GM13976 (cell line): ENCODE data around the gene TPM4.
"Not testable (repeated sequence)": the region's sequence is repeated elsewhere in the genome, so short reads cannot be mapped to it uniquely, and the experiment has no call there.

Source experiments
- DNase-seq: peaks from one replicate; pipeline ENCODE4 v3.0.0; 2012; ENCODE audit warnings: low spot score
- in situ Hi-C: fragments of 300-500 bp; cut with MboI; formaldehyde crosslinking; loops from one replicate; pipeline ENCODE4 v1.12.0; 2022; ENCODE audit warnings: low sequenced_read_pairs, mixed read lengths, inconsistent platforms; ENCODE audit not compliant: unreplicated experiment
- TF ChIP-seq, protein P1 (sequence below): IDR thresholded peaks from 2 replicates; pipeline ENCODE4 v1.5.1; 2012; ENCODE audit warnings: borderline replicate concordance, mild to moderate bottlenecking; ENCODE audit not compliant: insufficient read depth; ENCODE audit errors: extremely low read depth, missing control alignments, control extremely low read depth

Gene TPM4

DNA sequence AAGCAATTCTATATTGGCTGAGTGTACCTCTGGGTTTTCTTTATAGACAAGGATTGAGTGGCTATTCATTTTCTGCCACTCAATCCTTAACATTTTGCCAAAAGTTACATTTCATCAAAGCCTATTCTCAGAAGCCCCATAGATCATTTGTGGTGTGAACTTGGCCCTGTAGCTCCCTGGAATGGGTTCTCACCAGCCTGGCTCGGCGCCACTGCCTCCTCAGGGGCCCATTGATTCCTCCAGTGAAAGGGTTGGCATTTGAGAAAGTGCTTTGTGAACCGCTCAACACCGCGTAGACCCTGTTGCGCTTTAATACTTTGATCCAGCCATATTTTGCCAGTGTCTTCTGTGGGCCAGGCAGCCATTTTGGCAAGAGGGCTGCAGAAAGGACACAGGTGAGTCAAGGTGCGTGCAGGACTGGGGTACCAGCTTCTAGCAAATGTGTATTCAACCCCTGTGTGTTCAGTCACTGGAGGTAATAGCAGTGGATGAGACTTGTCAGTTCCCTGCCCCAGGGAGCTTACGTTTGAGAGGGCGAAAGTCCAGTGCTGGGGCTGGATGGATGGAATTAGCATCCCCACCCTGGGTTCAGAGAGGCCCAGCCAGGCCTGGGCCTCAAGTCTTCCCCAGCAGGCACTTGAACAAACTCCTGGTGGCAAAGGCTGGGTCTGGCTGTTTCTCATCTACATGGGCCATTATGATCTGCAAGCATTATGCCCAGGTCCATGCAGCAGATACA is 39.2 kb downstream of the TPM4 start:
- in situ Hi-C loops = no loop called here
- TF ChIP-seq, protein P1, sequence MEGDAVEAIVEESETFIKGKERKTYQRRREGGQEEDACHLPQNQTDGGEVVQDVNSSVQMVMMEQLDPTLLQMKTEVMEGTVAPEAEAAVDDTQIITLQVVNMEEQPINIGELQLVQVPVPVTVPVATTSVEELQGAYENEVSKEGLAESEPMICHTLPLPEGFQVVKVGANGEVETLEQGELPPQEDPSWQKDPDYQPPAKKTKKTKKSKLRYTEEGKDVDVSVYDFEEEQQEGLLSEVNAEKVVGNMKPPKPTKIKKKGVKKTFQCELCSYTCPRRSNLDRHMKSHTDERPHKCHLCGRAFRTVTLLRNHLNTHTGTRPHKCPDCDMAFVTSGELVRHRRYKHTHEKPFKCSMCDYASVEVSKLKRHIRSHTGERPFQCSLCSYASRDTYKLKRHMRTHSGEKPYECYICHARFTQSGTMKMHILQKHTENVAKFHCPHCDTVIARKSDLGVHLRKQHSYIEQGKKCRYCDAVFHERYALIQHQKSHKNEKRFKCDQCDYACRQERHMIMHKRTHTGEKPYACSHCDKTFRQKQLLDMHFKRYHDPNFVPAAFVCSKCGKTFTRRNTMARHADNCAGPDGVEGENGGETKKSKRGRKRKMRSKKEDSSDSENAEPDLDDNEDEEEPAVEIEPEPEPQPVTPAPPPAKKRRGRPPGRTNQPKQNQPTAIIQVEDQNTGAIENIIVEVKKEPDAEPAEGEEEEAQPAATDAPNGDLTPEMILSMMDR = no peak
- no peak for DNase-seq

DNA sequence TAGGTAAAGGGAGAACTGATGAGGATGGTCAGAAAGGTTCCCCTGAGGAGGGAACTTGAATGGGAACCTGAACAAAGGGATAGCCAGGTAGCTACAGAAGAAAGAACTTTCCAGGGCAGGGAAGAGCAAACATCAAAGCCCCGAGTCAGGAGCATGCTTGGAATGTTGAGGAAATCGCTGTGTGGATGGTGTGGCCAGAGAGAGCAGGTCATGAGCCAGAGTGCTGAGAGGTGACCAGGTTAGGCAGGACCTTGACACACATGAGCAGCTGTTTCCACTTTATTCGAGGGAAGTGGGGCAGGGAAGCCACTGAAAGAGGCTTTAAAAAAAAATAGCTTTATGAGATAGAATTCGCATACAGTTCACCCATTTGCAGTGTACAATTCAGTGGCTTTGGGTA is 39.8 kb downstream of the TPM4 start:
- TF ChIP-seq, protein P1 = no peak
- DNase-seq = no peak
- in situ Hi-C loops = no loop called here

DNA sequence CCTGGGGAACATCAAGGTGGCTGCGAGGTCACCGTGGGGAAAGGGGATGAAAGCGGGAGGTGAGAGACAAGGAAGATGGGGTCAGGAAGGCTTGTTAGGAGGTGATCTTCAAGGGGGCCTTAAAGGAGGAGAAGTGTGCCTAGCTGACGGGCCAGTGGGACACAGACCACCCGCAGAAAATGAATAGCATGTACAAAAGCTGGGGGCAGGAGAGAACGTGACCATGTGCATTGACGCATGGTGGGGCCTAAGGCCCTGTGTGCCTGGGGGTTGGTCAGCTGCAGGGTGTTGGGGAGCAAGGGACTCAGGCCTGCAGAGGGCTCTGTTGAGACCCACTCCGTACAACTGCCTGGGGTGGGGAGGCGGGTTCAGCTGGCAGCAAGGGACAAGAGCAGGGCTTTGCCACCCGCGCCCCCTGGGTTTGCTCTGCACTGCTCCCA is 41.3 kb downstream of the TPM4 start:
- TF ChIP-seq, protein P1 = peak; percentile 70
- DNase-seq = peak; percentile 78
- in situ Hi-C loops = no loop called here

GRCh38 chr19:16118489-16119033 is 42.3 kb downstream of the TPM4 start:
- DNase-seq = peak; percentile 88
- in situ Hi-C loops = no loop called here
- TF ChIP-seq, protein P1 = no peak

- peak; percentile 62 for DNase-seq
- in situ Hi-C loops = not testable (repeated sequence)
Measured at GRCh38 chr19:16119075-16119857, 43.0 kb downstream of the TPM4 start.

- no peak for DNase-seq
- TF ChIP-seq, protein P1 = no peak
- in situ Hi-C loops = no loop called here
Measured at GRCh38 chr19:16121141-16121540, 44.8 kb downstream of the TPM4 start.

- TF ChIP-seq, protein P1 = no peak
- in situ Hi-C loops = no loop called here
- no peak for DNase-seq
Measured at GRCh38 chr19:16121967-16122366, 45.7 kb downstream of the TPM4 start.
